Brain microvascular endothelial cell (primary cell): ENCODE results near the gene BORCS5.
A peak's percentile ranks its signal among the peaks of the same experiment; 100 is the strongest.

Experiments
- DNase-seq: peaks from one replicate; pipeline ENCODE4 v3.0.0-alpha.2; 2020
- H3K27ac ChIP-seq: fragments of 250-450 bp; sonication (Bioruptor Pico); 2 replicates; pipeline ENCODE4 v1.5.1; 2020; ENCODE audit warnings: mild to moderate bottlenecking, moderate library complexity
- H3K27me3 ChIP-seq: fragments of 250-450 bp; sonication (Bioruptor Pico); replicated peaks from 2 replicates; pipeline ENCODE4 v1.5.1; 2020; ENCODE audit warnings: mild to moderate bottlenecking
- H3K36me3 ChIP-seq: fragments of 250-450 bp; sonication (Bioruptor Pico); replicated peaks from 2 replicates; pipeline ENCODE4 v1.5.1; 2020; ENCODE audit warnings: mild to moderate bottlenecking
- H3K4me3 ChIP-seq: 2 replicates; pipeline ENCODE4 v1.5.1; 2011; ENCODE audit warnings: low read depth, mild to moderate bottlenecking, control low read depth, low read length, moderate library complexity
- in situ Hi-C: cut with HindIII; loops from 2 replicates; pipeline ENCODE4 v1.10.0; 2017; ENCODE audit warnings: low sequenced_read_pairs, low pct_ligation_motif_present
- TF ChIP-seq, protein P1 (sequence below): IDR thresholded peaks from 2 replicates; pipeline ENCODE4 v1.5.1; 2011; ENCODE audit warnings: low read depth, mild to moderate bottlenecking, moderate library complexity, low read length, control low read depth, inconsistent platforms; ENCODE audit errors: missing control alignments

Gene BORCS5

DNA sequence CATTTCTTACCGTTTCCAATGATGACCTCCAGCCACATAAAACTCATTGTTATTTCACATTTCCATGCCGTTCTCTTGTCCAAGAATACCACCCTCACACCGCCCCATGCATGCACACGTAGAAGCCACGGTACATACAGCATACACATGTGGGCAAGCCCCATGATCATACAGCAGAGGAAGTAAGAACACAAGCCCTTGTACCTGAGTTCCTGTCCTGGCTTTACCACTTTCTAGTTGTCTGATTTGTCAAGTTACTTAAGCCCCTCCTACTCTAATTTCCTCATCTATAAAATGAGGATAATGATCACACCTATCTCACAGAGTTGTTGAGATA lies 145.9 kb downstream of the BORCS5 start:
- in situ Hi-C loops, result no loop called here
- TF ChIP-seq, protein P1, sequence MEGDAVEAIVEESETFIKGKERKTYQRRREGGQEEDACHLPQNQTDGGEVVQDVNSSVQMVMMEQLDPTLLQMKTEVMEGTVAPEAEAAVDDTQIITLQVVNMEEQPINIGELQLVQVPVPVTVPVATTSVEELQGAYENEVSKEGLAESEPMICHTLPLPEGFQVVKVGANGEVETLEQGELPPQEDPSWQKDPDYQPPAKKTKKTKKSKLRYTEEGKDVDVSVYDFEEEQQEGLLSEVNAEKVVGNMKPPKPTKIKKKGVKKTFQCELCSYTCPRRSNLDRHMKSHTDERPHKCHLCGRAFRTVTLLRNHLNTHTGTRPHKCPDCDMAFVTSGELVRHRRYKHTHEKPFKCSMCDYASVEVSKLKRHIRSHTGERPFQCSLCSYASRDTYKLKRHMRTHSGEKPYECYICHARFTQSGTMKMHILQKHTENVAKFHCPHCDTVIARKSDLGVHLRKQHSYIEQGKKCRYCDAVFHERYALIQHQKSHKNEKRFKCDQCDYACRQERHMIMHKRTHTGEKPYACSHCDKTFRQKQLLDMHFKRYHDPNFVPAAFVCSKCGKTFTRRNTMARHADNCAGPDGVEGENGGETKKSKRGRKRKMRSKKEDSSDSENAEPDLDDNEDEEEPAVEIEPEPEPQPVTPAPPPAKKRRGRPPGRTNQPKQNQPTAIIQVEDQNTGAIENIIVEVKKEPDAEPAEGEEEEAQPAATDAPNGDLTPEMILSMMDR, result no peak
- no peak for DNase-seq
- Histone ChIP-seq H3K4me3 (no peak overlapping the region), H3K27me3 (no peaks in the 10 kb centered on the region), H3K36me3 (no peaks in the 10 kb centered on the region), H3K27ac (no peak overlapping the region)

DNA sequence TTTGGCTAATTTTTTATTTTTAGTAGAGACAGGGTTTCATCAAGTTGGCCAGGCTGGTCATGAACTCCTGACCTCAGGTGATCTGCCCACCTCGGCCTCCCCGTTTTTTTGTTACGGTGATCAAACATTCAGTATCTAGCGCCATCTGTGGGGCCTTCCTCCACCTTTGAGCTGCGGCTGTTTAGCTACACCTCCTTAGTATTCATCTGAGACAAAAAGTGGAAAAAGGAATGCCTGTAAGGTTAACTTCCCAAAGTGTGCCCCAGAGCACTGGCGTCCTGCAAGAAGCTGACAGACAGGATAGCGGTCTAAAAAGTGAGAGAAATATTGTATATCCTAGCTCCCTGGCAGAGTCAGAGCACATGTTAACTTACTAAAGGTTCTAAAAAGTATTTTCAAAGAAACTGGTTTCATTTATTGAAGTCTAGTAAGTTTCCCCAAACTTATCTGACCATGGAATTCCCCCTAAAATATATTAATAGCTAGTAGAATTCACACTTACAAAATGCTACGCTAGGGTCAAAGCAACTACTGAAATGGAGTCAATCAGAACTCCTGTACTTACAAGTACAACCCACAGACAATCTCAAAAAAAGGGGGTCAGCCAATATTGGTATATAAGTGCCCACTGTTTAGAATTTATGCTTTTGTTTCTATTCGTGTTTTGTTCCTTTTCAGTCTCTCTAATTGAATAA lies 146.7 kb downstream of the BORCS5 start:
- no peaks in the 10 kb centered on the region for H3K27me3 ChIP-seq
- no peak overlapping the region for H3K4me3 ChIP-seq
- in situ Hi-C loops, result no loop called here
- no peaks in the 10 kb centered on the region for H3K36me3 ChIP-seq
- no peak for DNase-seq
- H3K27ac ChIP-seq, result no peak overlapping the region
- TF ChIP-seq, protein P1, result no peak

- TF ChIP-seq, protein P1, result no peak
- no peak overlapping the region for H3K4me3 ChIP-seq
Observed at GRCh38 chr12:12505544-12506495, 148.9 kb downstream of the BORCS5 start.

GRCh38 chr12:12506496-12506890 lies 149.6 kb downstream of the BORCS5 start:
- H3K4me3 ChIP-seq, result no peak overlapping the region
- TF ChIP-seq, protein P1, result no peak
- in situ Hi-C loops, result no loop called here
- peak; percentile 46 for DNase-seq
- H3K27me3 ChIP-seq, result no peaks in the 10 kb centered on the region
- H3K27ac ChIP-seq, result peak overlapping the region; percentile 46
- H3K36me3 ChIP-seq, result no peaks in the 10 kb centered on the region

More at GRCh38 chr12:12505544-12506495, 148.9 kb downstream of the BORCS5 start:
- in situ Hi-C loops, result no loop called here
- H3K36me3 ChIP-seq, result no peaks in the 10 kb centered on the region
- H3K27ac ChIP-seq, result peak overlapping the region; percentile 46
- peak; percentile 24 for DNase-seq
- H3K27me3 ChIP-seq, result no peaks in the 10 kb centered on the region

- DNase-seq, result no peak
- in situ Hi-C loops, result no loop called here
- no peak overlapping the region for H3K27ac ChIP-seq
- TF ChIP-seq, protein P1, result no peak
- no peaks in the 10 kb centered on the region for H3K27me3 ChIP-seq
- H3K4me3 ChIP-seq, result no peak overlapping the region
- no peaks in the 10 kb centered on the region for H3K36me3 ChIP-seq
Observed at GRCh38 chr12:12507121-12507520, 150.2 kb downstream of the BORCS5 start.
